IMR-90 (cell line): ENCODE results near the gene PIGN. TPM values are rescaled to one million over a fixed set of nuclear protein-coding genes. Genes with fewer than 3 reads are reported as not detected.

ENCODE experiments used
- ATAC-seq: fragments of 200-7000 bp; cut with Tn5 transposase; 2 replicates; pipeline ENCODE4 v1.9.1; 2020; ENCODE audit warnings: low read depth, mild to moderate bottlenecking, moderate library complexity
- BruUV-seq: library from RNA; stranded (reverse); fragments of 400-500 nt; replicated peaks from 2 replicates; lab custom pipeline; 2021; lab: Mats Ljungman, UMichigan
- CTCF ChIA-PET: fragments of 300-600 bp; formaldehyde crosslinking; extraction: SDS; loops from one replicate; lab custom pipeline; 2021; ENCODE audit warnings: antibody characterized with exemption; lab: Yijun Ruan, JAX
- POLR2A ChIA-PET: fragments of 300-600 bp; sonication (Branson Sonifier 250); formaldehyde crosslinking; loops from one replicate; lab custom pipeline; 2022; ENCODE audit warnings: antibody characterized with exemption; ENCODE audit not compliant: unreplicated experiment; lab: Charles Lee
- DNase-seq: peaks from one replicate; pipeline ENCODE4 v3.0.0; 2013
- H2AFZ ChIP-seq: replicated peaks from 2 replicates; pipeline ENCODE3; 2013; ENCODE audit warnings: low read length, mild to moderate bottlenecking; ENCODE audit not compliant: poor library complexity
- H2AK5ac ChIP-seq: 2 replicates; pipeline ENCODE4 v1.6.1; 2013; ENCODE audit warnings: low read depth, low read length, inconsistent platforms
- H2AK9ac ChIP-seq: replicated peaks from 2 replicates; pipeline ENCODE3; 2013; ENCODE audit warnings: mild to moderate bottlenecking, low read depth, low read length, moderate library complexity; ENCODE audit not compliant: poor library complexity
- H2BK120ac ChIP-seq: 2 replicates; pipeline ENCODE4 v1.6.1; 2013; ENCODE audit warnings: low read depth, low read length, inconsistent platforms
- H2BK15ac ChIP-seq: 3 replicates; pipeline ENCODE4 v1.6.1; 2013; ENCODE audit warnings: low read depth, low read length, inconsistent platforms
- H2BK20ac ChIP-seq: 2 replicates; pipeline ENCODE4 v1.6.1; 2013; ENCODE audit warnings: low read depth, mild to moderate bottlenecking, inconsistent platforms, low read length, moderate library complexity
- H2BK5ac ChIP-seq: 2 replicates; pipeline ENCODE4 v1.6.1; 2013; ENCODE audit warnings: mild to moderate bottlenecking, low read depth, low read length, inconsistent platforms; ENCODE audit not compliant: poor library complexity, severe bottlenecking
- H3K14ac ChIP-seq: replicated peaks from 2 replicates; pipeline ENCODE4 v1.6.1; 2013; ENCODE audit warnings: low read depth, low read length, inconsistent platforms
- H3K18ac ChIP-seq: 2 replicates; pipeline ENCODE4 v1.6.1; 2013; ENCODE audit warnings: low read depth, low read length, control low read depth
- H3K23ac ChIP-seq: 2 replicates; pipeline ENCODE4 v1.6.1; 2013; ENCODE audit warnings: low read depth, low read length, inconsistent platforms
- H3K27ac ChIP-seq: 2 replicates; pipeline ENCODE4 v1.5.1; 2013; ENCODE audit warnings: mild to moderate bottlenecking, control low read depth, low read length; ENCODE audit not compliant: insufficient read depth
- H3K27me3 ChIP-seq: 2 replicates; pipeline ENCODE4 v1.6.1; 2013; ENCODE audit warnings: low read length; ENCODE audit not compliant: control insufficient read depth, insufficient read depth
- H3K36me3 ChIP-seq: 2 replicates; pipeline ENCODE4 v1.6.1; 2013; ENCODE audit warnings: low read length, mixed read lengths; ENCODE audit not compliant: control insufficient read depth, insufficient read depth
- H3K4ac ChIP-seq: 2 replicates; pipeline ENCODE4 v1.6.1; 2013; ENCODE audit warnings: low read depth, low read length, inconsistent platforms
- H3K4me1 ChIP-seq: 2 replicates; pipeline ENCODE4 v1.6.1; 2013; ENCODE audit warnings: low read length, mixed read lengths; ENCODE audit not compliant: control insufficient read depth, insufficient read depth
- H3K4me2 ChIP-seq: 2 replicates; pipeline ENCODE4 v1.6.1; 2013; ENCODE audit warnings: low read depth, mild to moderate bottlenecking, control low read depth, low read length, moderate library complexity
- H3K4me3 ChIP-seq: 2 replicates; pipeline ENCODE4 v1.5.1; 2013; ENCODE audit warnings: low read depth, mild to moderate bottlenecking, control low read depth, low read length, moderate library complexity; ENCODE audit not compliant: insufficient read depth
- H3K56ac ChIP-seq: 2 replicates; pipeline ENCODE4 v1.6.1; 2013; ENCODE audit warnings: low read length, inconsistent platforms; ENCODE audit not compliant: insufficient read depth; ENCODE audit errors: extremely low read depth
- H3K79me1 ChIP-seq, 2 experiments: 2 replicates each; pipeline ENCODE4 v1.6.1; 2013; ENCODE audit warnings: low read length in 2 of 2, inconsistent platforms in 1 of 2, low read depth in 1 of 2
- H3K9ac ChIP-seq: 2 replicates; pipeline ENCODE4 v1.6.1; 2013; ENCODE audit warnings: low read depth, low read length, control low read depth
- H3K9me1 ChIP-seq: 2 replicates; pipeline ENCODE4 v1.6.1; 2013; ENCODE audit warnings: low read length, inconsistent platforms; ENCODE audit not compliant: insufficient read depth
- H3K9me3 ChIP-seq: 2 replicates; pipeline ENCODE4 v1.6.1; 2013; ENCODE audit warnings: low read length; ENCODE audit not compliant: control insufficient read depth, insufficient read depth
- H4K20me1 ChIP-seq: 2 replicates; pipeline ENCODE4 v1.6.1; 2013; ENCODE audit warnings: low read length, inconsistent platforms; ENCODE audit not compliant: insufficient read depth
- H4K5ac ChIP-seq: 2 replicates; pipeline ENCODE4 v1.6.1; 2013; ENCODE audit warnings: mild to moderate bottlenecking, low read depth, low read length, control low read depth
- H4K8ac ChIP-seq, 2 experiments: 2 replicates each; pipeline ENCODE4 v1.6.1; 2013; ENCODE audit warnings: low read depth in 2 of 2, low read length in 2 of 2, control low read depth in 1 of 2, inconsistent platforms in 1 of 2
- H4K91ac ChIP-seq: 2 replicates; pipeline ENCODE4 v1.6.1; 2013; ENCODE audit warnings: low read depth, low read length, inconsistent platforms; ENCODE audit not compliant: insufficient read depth
- BHLHE40 ChIP-seq: fragments of 150-350 bp; IDR thresholded peaks from 2 replicates; pipeline ENCODE4 v1.6.1; 2016; ENCODE audit warnings: mild to moderate bottlenecking, low read depth, low read length
- CTCF ChIP-seq: conservative IDR thresholded peaks from 2 replicates; pipeline ENCODE4 v1.5.1; 2012; ENCODE audit warnings: mild to moderate bottlenecking, low read depth, low read length, improper control_type of control experiment
- FOS ChIP-seq: fragments of 150-350 bp; IDR thresholded peaks from 2 replicates; pipeline ENCODE4 v1.6.1; 2016; ENCODE audit warnings: low read depth, low read length
- MAZ ChIP-seq: IDR thresholded peaks from 2 replicates; pipeline ENCODE4 v1.6.1; 2012; ENCODE audit warnings: low read depth, mild to moderate bottlenecking, low read length, improper control_type of control experiment, moderate library complexity, borderline replicate concordance
- MXI1 ChIP-seq: IDR thresholded peaks from 2 replicates; pipeline ENCODE4 v1.6.1; 2012; ENCODE audit warnings: low read depth, mild to moderate bottlenecking, low read length, moderate library complexity, borderline replicate concordance
- NFE2L2 ChIP-seq: fragments of 150-350 bp; IDR thresholded peaks from 2 replicates; pipeline ENCODE4 v1.6.1; 2016; ENCODE audit warnings: low read depth, mild to moderate bottlenecking, low read length
- SMC3 ChIP-seq: fragments of 150-350 bp; IDR thresholded peaks from 2 replicates; pipeline ENCODE4 v1.6.1; 2016; ENCODE audit warnings: low read depth, mild to moderate bottlenecking, antibody characterized with exemption, low read length, moderate library complexity
- WGBS, 2 experiments: methylation state at CpG; one replicate each; pipeline versions ENCODE4 v1.1.5 to v1.1.7; 2013; ENCODE audit warnings: missing lambda C conversion rate in 2 of 2; ENCODE audit not compliant: insufficient read length in 1 of 2; ENCODE audit errors: extremely low coverage in 2 of 2; 5-methylcytosine and 5-hydroxymethylcytosine counted together
- dilution Hi-C: fragments of 300-500 bp; cut with HindIII; formaldehyde crosslinking; loops from one replicate; pipeline ENCODE4 v1.14.3; 2018; ENCODE audit warnings: low sequenced_read_pairs; ENCODE audit not compliant: unreplicated experiment
- in situ Hi-C: fragments of 300-500 bp; cut with MboI; formaldehyde crosslinking; loops from 3 replicates; pipeline ENCODE4 v1.14.3; 2019; ENCODE audit warnings: low sequenced_read_pairs, inconsistent platforms, mixed read lengths
- intact Hi-C: fragments of 100-400 bp; cut with micrococcal nuclease; formaldehyde crosslinking; loops from 2 replicates; pipeline ENCODE4 v1.10.0; 2022
- polyA plus RNA-seq, 3 experiments: library from polyadenylated mRNA; depleted of rRNA; stranded (reverse); fragments of >200 nt; gene quantifications; 2 replicates each; pipeline ENCODE4 v1.2.3, GENCODE V29; 2012; ENCODE audit warnings: low replicate concordance in 1 of 3
- total RNA-seq: library from RNA; depleted of rRNA; stranded (reverse); fragments of >200 nt; gene quantifications from 2 replicates; pipeline ENCODE4 v1.2.3, GENCODE V29; 2012

The PIGN gene
- total and polyA plus RNA-seq, 2 of the 4 experiments (the other 2 are of a cell fraction), result 9.0 to 17.9 TPM

DNA sequence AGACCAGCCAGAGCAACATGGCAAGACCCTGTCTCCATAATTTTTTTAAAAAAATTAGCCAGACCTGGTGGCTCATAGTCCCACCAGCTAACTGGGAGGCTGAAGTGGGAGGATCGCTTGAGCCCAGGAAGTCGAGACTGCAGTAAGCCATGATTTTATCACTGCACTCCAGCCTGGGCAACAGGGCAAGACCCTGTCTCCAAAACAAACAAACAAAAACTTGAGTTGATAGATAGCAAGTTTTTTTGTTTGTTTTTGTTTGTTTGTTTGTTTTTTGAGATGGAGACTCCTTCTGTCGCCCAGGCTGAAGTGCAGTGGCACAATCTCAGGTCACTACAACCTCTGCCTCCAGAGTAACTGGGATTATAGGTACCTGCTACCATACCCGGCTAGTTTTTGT, 19.0 kb upstream of the PIGN start:
- DNase-seq, result no peak
- Histone ChIP-seq H3K36me3 (no peaks in the 10 kb centered on the region), H4K91ac (no peak overlapping the region), H2BK120ac (no peak overlapping the region), H2AK9ac (no peak overlapping the region), H3K4ac (no peak overlapping the region), H3K18ac (no peak overlapping the region), H2AFZ (no peak overlapping the region), H4K5ac (no peak overlapping the region), H3K4me1 (no peaks in the 10 kb centered on the region), H3K4me2 (no peak overlapping the region), H3K56ac (no peak overlapping the region), H3K27ac (no peak overlapping the region), H2BK15ac (no peak overlapping the region), H2BK20ac (no peak overlapping the region), H3K23ac (no peak overlapping the region), H3K27me3 (no peaks in the 10 kb centered on the region), H3K79me1 (peaks cover 27 to 37% of the 10 kb centered on the region in 2 experiments), H2BK5ac (no peak overlapping the region), H3K9me1 (peaks cover 5% of the 10 kb centered on the region; the same call in 1 of the 2 replicates), H2AK5ac (no peak overlapping the region), H3K14ac (no peak overlapping the region), H3K9me3 (no peaks in the 10 kb centered on the region), H4K8ac (no peak overlapping the region), H3K9ac (no peak overlapping the region), H3K4me3 (no peak overlapping the region), H4K20me1 (peaks cover 14% of the 10 kb centered on the region; the same call in 1 of the 2 replicates)
- intact Hi-C loops (no loop called here), dilution Hi-C loops (no loop called here), in situ Hi-C loops (no loop called here)
- ChIA-PET POLR2A (no interaction called here), CTCF (no interaction called here)
- no TSS peak for BruUV-seq
- no peak for ATAC-seq
- TF ChIP-seq FOS (no peak), SMC3 (no peak), CTCF (no peak), MXI1 (no peak), MAZ (no peak), NFE2L2 (no peak), BHLHE40 (no peak)
- WGBS, 2 experiments, result no CpG with 5 or more reads among the region's 4 CpGs
